Measurements from ENCODE around the gene EPHB3. TPM values are rescaled to one million over a fixed set of nuclear protein-coding genes. Genes with fewer than 3 reads are reported as not detected.

Gene EPHB3
- polyA plus RNA-seq, 1 experiment, result 3.3 TPM

- DNase-seq (ENCODE audit: low read depth), result no peak
Observed at GRCh38 chr3:184594371-184595001, 32.9 kb downstream of the EPHB3 start.

DNA sequence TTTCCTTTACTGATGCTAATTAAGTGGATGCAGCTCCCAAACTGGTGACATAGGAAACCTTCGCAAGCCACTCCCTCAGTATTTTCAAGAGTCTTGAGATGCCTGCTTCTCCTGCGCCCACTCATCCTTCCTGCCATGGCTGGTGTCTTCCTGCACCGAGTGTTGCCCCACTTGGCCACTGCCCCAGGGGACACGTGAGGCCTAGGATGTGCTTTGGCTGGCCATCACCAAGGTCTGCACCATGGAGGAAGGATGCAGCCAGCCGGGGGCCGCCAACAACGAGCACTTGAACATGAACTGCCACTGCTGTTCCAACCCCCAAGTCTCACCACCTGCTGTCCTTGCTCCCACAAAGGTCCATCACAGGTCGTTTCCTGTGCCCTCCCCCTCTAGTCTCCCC, 34.1 kb downstream of the EPHB3 start:
- H3K36me3 ChIP-seq (ENCODE audit: control insufficient read depth, insufficient read depth, low read length), result no peaks in the 10 kb centered on the region
- POLR2A ChIA-PET, result no interaction called here
- no peak overlapping the region for H3K4me3 ChIP-seq (ENCODE audit: low read depth, low read length)
- no peak for TF ChIP-seq CTCF (IDR thresholded peaks at IDR 0.05; ENCODE audit: insufficient read depth, low read depth, low read length)
- CTCF ChIA-PET, result no interaction called here
- H3K27me3 ChIP-seq (ENCODE audit: control insufficient read depth, insufficient read depth, low read length), result no peaks in the 10 kb centered on the region
- no peak for DNase-seq (ENCODE audit: low read depth)

More at GRCh38 chr3:184594371-184595001, 32.9 kb downstream of the EPHB3 start:
- Histone ChIP-seq H3K4me3 (ENCODE audit: low read depth, low read length) (no peak overlapping the region), H3K36me3 (ENCODE audit: control insufficient read depth, insufficient read depth, low read length) (no peaks in the 10 kb centered on the region), H3K27me3 (ENCODE audit: control insufficient read depth, insufficient read depth, low read length) (no peaks in the 10 kb centered on the region)
- CTCF ChIA-PET, result no interaction called here
- POLR2A ChIA-PET, result no interaction called here
- no peak for TF ChIP-seq CTCF (IDR thresholded peaks at IDR 0.05; ENCODE audit: insufficient read depth, low read depth, low read length)

DNA sequence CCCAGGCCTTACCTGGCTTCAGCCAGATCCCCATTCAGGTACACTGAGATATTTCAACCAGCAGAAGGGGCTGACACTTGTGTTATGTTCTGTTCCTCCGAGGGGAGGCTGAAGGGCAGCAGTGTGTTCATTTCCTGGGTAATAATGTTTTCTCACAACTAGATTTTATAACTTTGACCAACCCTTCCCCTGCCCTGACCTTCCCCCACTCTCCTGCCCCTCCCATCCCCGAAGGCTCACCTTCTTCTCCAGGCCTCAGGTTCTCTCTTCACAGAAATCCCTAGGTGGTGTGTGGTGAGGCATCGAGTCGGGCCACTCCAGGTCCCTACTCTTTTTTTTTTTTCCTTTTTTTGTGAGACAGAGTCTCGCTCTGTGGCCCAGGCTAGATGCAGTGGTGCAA, 34.6 kb downstream of the EPHB3 start:
- TF ChIP-seq CTCF (IDR thresholded peaks at IDR 0.05; ENCODE audit: insufficient read depth, low read depth, low read length), result no peak
- Histone ChIP-seq H3K4me3 (ENCODE audit: low read depth, low read length) (no peak overlapping the region), H3K27me3 (ENCODE audit: control insufficient read depth, insufficient read depth, low read length) (peaks cover 2% of the 10 kb centered on the region; the same call in 1 of the 2 replicates), H3K36me3 (ENCODE audit: control insufficient read depth, insufficient read depth, low read length) (no peaks in the 10 kb centered on the region)
- no peak for DNase-seq (ENCODE audit: low read depth)
- ChIA-PET CTCF (no interaction called here), POLR2A (no interaction called here)

DNA sequence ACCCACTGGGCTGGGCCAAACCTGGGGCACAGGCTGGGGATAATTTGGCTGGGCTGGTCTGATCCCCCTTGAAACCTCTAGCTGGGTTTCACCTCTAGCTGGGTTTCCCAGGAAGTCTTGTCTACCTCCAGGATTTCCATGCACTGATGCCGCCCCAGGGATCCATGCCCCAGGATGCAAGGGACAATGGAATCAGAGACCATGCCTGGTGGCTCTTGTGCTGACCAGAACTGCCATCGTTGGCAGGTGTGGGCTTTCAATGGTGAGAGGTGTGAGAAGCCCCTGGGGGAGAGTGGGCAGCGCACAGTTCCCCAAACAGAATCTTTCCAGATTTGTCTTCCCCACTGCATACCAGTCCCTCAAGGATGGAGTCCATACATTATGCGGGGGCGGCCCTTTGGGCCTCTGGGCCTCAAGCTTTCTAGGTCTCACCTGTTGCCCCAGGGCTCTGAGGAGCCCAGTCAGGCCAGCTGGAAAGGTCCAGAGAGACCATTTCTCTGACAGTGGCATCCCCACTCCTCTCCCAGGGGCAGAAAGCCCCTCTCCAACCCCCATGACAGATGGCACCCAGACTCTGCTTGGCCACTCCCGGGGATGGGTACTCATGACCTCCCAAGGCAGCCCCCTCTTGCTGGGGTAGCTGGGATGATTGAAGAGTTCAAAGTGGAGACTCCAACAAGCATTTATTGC, 35.4 kb downstream of the EPHB3 start:
- no peak for TF ChIP-seq CTCF (IDR thresholded peaks at IDR 0.05; ENCODE audit: insufficient read depth, low read depth, low read length)
- H3K27me3 ChIP-seq (ENCODE audit: control insufficient read depth, insufficient read depth, low read length), result peaks cover 2% of the 10 kb centered on the region; the same call in 1 of the 2 replicates
- POLR2A ChIA-PET, result no interaction called here
- H3K4me3 ChIP-seq (ENCODE audit: low read depth, low read length), result no peak overlapping the region
- DNase-seq (ENCODE audit: low read depth), result no peak
- H3K36me3 ChIP-seq (ENCODE audit: control insufficient read depth, insufficient read depth, low read length), result no peaks in the 10 kb centered on the region
- CTCF ChIA-PET, result interaction anchor here (0.6 kb wide), 1 partner anchor 25 kb away, joined by 3 read pairs; no protein-coding TSS in a partner anchor

- no peak for TF ChIP-seq CTCF (IDR thresholded peaks at IDR 0.05; ENCODE audit: insufficient read depth, low read depth, low read length)
- ChIA-PET POLR2A (no interaction called here), CTCF (interaction anchor here (0.6 kb wide), 1 partner anchor 24 kb away, joined by 3 read pairs; no protein-coding TSS in a partner anchor)
- Histone ChIP-seq H3K27me3 (ENCODE audit: control insufficient read depth, insufficient read depth, low read length) (peaks cover 7% of the 10 kb centered on the region), H3K4me3 (ENCODE audit: low read depth, low read length) (no peak overlapping the region), H3K36me3 (ENCODE audit: control insufficient read depth, insufficient read depth, low read length) (no peaks in the 10 kb centered on the region)
- no peak for DNase-seq (ENCODE audit: low read depth)
Observed at GRCh38 chr3:184597829-184598573, 36.4 kb downstream of the EPHB3 start.

Measured in BJ (cell line).